HepG2 (cell line): ENCODE data around the gene NAP1L1. TPM values are rescaled to one million over a fixed set of nuclear protein-coding genes. Genes with fewer than 3 reads are reported as not detected.

Experiments used
- ARID2 ChIP-seq: sonication (generic); formaldehyde crosslinking; IDR thresholded peaks from 2 replicates; pipeline ENCODE4 v1.8.1; 2022; ENCODE audit warnings: mild to moderate bottlenecking, missing genetic modification reagents, borderline replicate concordance
- GPN1 ChIP-seq: sonication (generic); formaldehyde crosslinking; IDR thresholded peaks from 2 replicates; pipeline ENCODE4 v1.5.1; 2020; ENCODE audit warnings: missing genetic modification reagents, borderline replicate concordance
- HMGXB3 ChIP-seq: sonication (generic); formaldehyde crosslinking; IDR thresholded peaks from 2 replicates; pipeline ENCODE4 v1.4.0; 2020; ENCODE audit warnings: missing genetic modification reagents, borderline replicate concordance
- HNRNPH1 ChIP-seq: fragments of 200-400 bp; formaldehyde crosslinking; optimal IDR thresholded peaks from 2 replicates; pipeline ENCODE3; 2017; ENCODE audit warnings: mild to moderate bottlenecking, low read depth, low read length
- KDM5A ChIP-seq: fragments of 200-600 bp; sonication (generic); IDR thresholded peaks from 2 replicates; pipeline ENCODE4 v1.7.0; 2018; ENCODE audit warnings: antibody characterized with exemption, mild to moderate bottlenecking, low read length, borderline replicate concordance
- PBX3 ChIP-seq: sonication (generic); formaldehyde crosslinking; IDR thresholded peaks from 2 replicates; pipeline ENCODE4 v1.8.1; 2023; ENCODE audit warnings: missing genetic modification reagents, inconsistent platforms, borderline replicate concordance
- THYN1 ChIP-seq: sonication (generic); formaldehyde crosslinking; IDR thresholded peaks from 2 replicates; pipeline ENCODE4 v1.8.1; 2023; ENCODE audit warnings: low read depth, mild to moderate bottlenecking, moderate library complexity, missing genetic modification reagents, borderline replicate concordance
- ZBED4 ChIP-seq: sonication (generic); formaldehyde crosslinking; IDR thresholded peaks from 2 replicates; pipeline ENCODE4 v1.4.0; 2020; ENCODE audit warnings: missing genetic modification reagents, borderline replicate concordance
- ZBTB34 ChIP-seq: sonication (generic); formaldehyde crosslinking; IDR thresholded peaks from 2 replicates; pipeline ENCODE4 v1.8.0; 2022; ENCODE audit warnings: mild to moderate bottlenecking, missing genetic modification reagents
- ZFAT ChIP-seq: sonication (generic); formaldehyde crosslinking; conservative IDR thresholded peaks from 2 replicates; pipeline ENCODE4 v1.8.1; 2023; ENCODE audit warnings: missing genetic modification reagents, inconsistent platforms
- ZMYM2 ChIP-seq: sonication (generic); formaldehyde crosslinking; IDR thresholded peaks from 2 replicates; pipeline ENCODE4 v1.8.0; 2022; ENCODE audit warnings: mild to moderate bottlenecking, missing genetic modification reagents
- ZNF432 ChIP-seq: sonication (generic); formaldehyde crosslinking; IDR thresholded peaks from 2 replicates; pipeline ENCODE4 v1.5.0; 2020; ENCODE audit warnings: missing genetic modification reagents, mild to moderate bottlenecking, borderline replicate concordance
- ZSCAN9 ChIP-seq: IDR thresholded peaks from 2 replicates; pipeline ENCODE4 v1.6.1; 2016; ENCODE audit warnings: borderline replicate concordance
- polyA plus RNA-seq, 8 experiments: library from polyadenylated mRNA; depleted of rRNA in 3 of 8; stranded (reverse) in 7 of 8; unstranded in 1 of 8; fragments of >200 nt; fragmentation: Illumina TruSeq in 4 of 8; extraction: Trizol in 4 of 8; gene quantifications; 2 replicates each; pipeline versions ENCODE4 v1.2.1 to v1.2.3, GENCODE V29; 2011 to 2016; ENCODE audit warnings: low read depth in 4 of 8, missing spikeins in 1 of 8, mixed read lengths in 1 of 8; ENCODE audit not compliant: insufficient read depth in 1 of 8
- total RNA-seq, 5 experiments: library from RNA; depleted of rRNA; stranded (reverse); fragments of >200 nt; fragmentation: Illumina TruSeq; extraction: Trizol; gene quantifications; 2 replicates each; pipeline ENCODE4 v1.2.3, GENCODE V29; 2016; ENCODE audit warnings: low read depth in 1 of 5

The NAP1L1 gene
- total and polyA plus RNA-seq, 2 of the 13 experiments (the other 11 are each of a cell fraction or from before 2014, with no cell fraction given): 207 to 309 TPM

- TF ChIP-seq ZBTB34 (CRISPR knock-in tag) (peak; percentile 91), ZBED4 (CRISPR knock-in tag) (0 out of 2 replicates have a peak, but pooled peaks have one; percentile 28), GPN1 (CRISPR knock-in tag) (no peak), THYN1 (CRISPR knock-in tag) (no peak; the same call in 1 of the 2 replicates), HMGXB3 (CRISPR knock-in tag) (peak; percentile 75; the same call in 1 of the 2 replicates), ZFAT (no peak), PBX3 (CRISPR knock-in tag) (no peak), HNRNPH1 (no peak), KDM5A (no peak), ZSCAN9 (peak; percentile 73; the same call in 1 of the 2 replicates), ZMYM2 (CRISPR knock-in tag) (0 out of 2 replicates have a peak, but pooled peaks have one; percentile 1), ZNF432 (CRISPR knock-in tag) (no peak), ARID2 (CRISPR knock-in tag) (0 out of 2 replicates have a peak, but pooled peaks have one; percentile 64)
Measured at GRCh38 chr12:75990189-75990912, 94.1 kb downstream of the NAP1L1 start (continued).
